ENCODE data around the gene DDB1. TPM values are rescaled to one million over a fixed set of nuclear protein-coding genes. Genes with fewer than 3 reads are reported as not detected.

The DDB1 gene
- total RNA-seq, 2 experiments from 2014 or later: 140 to 147 TPM

DNA sequence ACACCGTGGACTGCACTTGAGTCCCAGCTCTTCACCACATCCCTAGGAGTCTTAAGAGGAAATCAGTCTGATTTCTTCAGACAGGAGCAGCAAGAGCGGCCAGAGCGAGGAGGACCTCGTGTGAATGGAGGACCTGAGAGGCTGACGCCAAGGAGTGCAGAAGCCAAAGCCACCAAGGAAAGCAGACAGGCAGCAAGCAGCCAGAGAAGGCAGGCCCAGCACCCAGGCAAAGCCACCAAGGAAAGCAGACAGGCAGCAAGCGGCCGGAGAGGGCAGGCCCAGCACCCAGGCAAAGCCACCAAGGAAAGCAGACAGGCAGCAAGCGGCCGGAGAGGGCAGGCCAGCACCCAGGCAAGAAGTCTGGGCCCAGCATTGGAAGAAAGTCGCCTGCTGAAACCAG is 17.0 kb upstream of the DDB1 start:
- no peak overlapping the region for H3K4me3 ChIP-seq (ENCODE audit: low read length)
- peaks cover 59% of the 10 kb centered on the region for H3K36me3 ChIP-seq (ENCODE audit: insufficient read depth, low read length)
- POLR2A ChIA-PET: no interaction called here
- H3K4me1 ChIP-seq (ENCODE audit: insufficient read depth, low read length): no peaks in the 10 kb centered on the region
- TF ChIP-seq, protein P1, sequence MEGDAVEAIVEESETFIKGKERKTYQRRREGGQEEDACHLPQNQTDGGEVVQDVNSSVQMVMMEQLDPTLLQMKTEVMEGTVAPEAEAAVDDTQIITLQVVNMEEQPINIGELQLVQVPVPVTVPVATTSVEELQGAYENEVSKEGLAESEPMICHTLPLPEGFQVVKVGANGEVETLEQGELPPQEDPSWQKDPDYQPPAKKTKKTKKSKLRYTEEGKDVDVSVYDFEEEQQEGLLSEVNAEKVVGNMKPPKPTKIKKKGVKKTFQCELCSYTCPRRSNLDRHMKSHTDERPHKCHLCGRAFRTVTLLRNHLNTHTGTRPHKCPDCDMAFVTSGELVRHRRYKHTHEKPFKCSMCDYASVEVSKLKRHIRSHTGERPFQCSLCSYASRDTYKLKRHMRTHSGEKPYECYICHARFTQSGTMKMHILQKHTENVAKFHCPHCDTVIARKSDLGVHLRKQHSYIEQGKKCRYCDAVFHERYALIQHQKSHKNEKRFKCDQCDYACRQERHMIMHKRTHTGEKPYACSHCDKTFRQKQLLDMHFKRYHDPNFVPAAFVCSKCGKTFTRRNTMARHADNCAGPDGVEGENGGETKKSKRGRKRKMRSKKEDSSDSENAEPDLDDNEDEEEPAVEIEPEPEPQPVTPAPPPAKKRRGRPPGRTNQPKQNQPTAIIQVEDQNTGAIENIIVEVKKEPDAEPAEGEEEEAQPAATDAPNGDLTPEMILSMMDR (IDR thresholded peaks at IDR 0.05): no peak
- H3K9me3 Mint-ChIP-seq: no peaks in the 10 kb centered on the region
- no peak overlapping the region for H3K27ac Mint-ChIP-seq
- no peak for ATAC-seq (ENCODE audit: poor library complexity)
- no peaks in the 10 kb centered on the region for H3K4me1 Mint-ChIP-seq (ENCODE audit: low read depth)
- H3K36me3 Mint-ChIP-seq (ENCODE audit: low read depth): peaks cover 57% of the 10 kb centered on the region
- DNase-seq: no peak
- no peaks in the 10 kb centered on the region for H3K9me3 ChIP-seq (ENCODE audit: control insufficient read depth in 1 of 2, insufficient read depth in 1 of 2, low read length in 2 of 2)
- CTCF ChIA-PET: no interaction called here
- H3K27me3 ChIP-seq (ENCODE audit: control insufficient read depth in 1 of 2, insufficient read depth in 2 of 2, low read length in 2 of 2): no peaks in the 10 kb centered on the region
- intact Hi-C loops (cut with DNase I, micrococcal nuclease): no loop called here
- H3K27me3 Mint-ChIP-seq: no peaks in the 10 kb centered on the region
- no peak overlapping the region for H3K4me3 Mint-ChIP-seq
- no peak overlapping the region for H3K27ac ChIP-seq (ENCODE audit: low read depth in 1 of 2, low read length in 2 of 2)

DNA sequence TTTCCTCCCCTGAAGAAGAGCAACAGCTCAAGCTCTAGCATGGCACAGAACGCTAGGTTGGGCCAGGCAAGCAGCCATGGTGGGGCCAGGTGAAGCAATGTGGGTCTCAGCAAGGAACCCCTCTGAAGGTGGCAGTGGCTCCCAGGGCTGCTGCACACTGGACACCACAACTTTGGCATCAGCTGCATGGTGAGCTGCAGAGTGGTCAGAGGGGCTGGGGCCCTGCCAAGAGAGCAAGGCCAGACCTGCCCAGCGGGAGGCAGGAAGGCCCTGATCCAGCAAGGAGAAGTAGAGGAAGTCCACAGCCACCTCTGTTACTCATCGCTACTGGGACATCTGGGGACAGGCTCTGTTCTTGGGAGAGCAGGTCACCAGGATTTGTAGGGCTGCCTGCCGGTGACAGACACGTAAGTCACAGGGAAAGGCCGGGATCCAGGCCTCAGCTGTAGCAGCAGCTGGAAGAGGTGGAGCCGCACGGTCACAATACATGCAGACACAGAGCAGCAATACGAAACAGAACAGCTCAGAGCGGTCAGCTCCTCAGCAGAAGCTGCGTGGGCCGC is 16.4 kb upstream of the DDB1 start:
- no peak overlapping the region for H3K4me3 Mint-ChIP-seq
- ATAC-seq (ENCODE audit: poor library complexity) (no peak), DNase-seq (peak in 1 of 14 experiments; percentile 33)
- CTCF ChIA-PET: no interaction called here
- H3K36me3 ChIP-seq (ENCODE audit: insufficient read depth, low read length): peaks cover 59% of the 10 kb centered on the region
- H3K27ac Mint-ChIP-seq: no peak overlapping the region
- H3K4me3 ChIP-seq (ENCODE audit: low read length): no peak overlapping the region
- no peaks in the 10 kb centered on the region for H3K9me3 ChIP-seq (ENCODE audit: control insufficient read depth in 1 of 2, insufficient read depth in 1 of 2, low read length in 2 of 2)
- H3K27me3 ChIP-seq (ENCODE audit: control insufficient read depth in 1 of 2, insufficient read depth in 2 of 2, low read length in 2 of 2): no peaks in the 10 kb centered on the region
- intact Hi-C loops (cut with DNase I, micrococcal nuclease): no loop called here
- POLR2A ChIA-PET: interaction anchor here (0.8 to 1.3 kb wide), 2 partner anchors 12 to 13 kb away, joined by 3 to 4 read pairs; partner anchors contain the start of gene CYB561A3
- no peak overlapping the region for H3K27ac ChIP-seq (ENCODE audit: low read depth in 1 of 2, low read length in 2 of 2)
- TF ChIP-seq, protein P1 (IDR thresholded peaks at IDR 0.05): no peak
- no peaks in the 10 kb centered on the region for H3K27me3 Mint-ChIP-seq
- no peaks in the 10 kb centered on the region for H3K4me1 Mint-ChIP-seq (ENCODE audit: low read depth)
- no peaks in the 10 kb centered on the region for H3K9me3 Mint-ChIP-seq
- H3K4me1 ChIP-seq (ENCODE audit: insufficient read depth, low read length): no peaks in the 10 kb centered on the region
- H3K36me3 Mint-ChIP-seq (ENCODE audit: low read depth): peaks cover 57% of the 10 kb centered on the region

DNA sequence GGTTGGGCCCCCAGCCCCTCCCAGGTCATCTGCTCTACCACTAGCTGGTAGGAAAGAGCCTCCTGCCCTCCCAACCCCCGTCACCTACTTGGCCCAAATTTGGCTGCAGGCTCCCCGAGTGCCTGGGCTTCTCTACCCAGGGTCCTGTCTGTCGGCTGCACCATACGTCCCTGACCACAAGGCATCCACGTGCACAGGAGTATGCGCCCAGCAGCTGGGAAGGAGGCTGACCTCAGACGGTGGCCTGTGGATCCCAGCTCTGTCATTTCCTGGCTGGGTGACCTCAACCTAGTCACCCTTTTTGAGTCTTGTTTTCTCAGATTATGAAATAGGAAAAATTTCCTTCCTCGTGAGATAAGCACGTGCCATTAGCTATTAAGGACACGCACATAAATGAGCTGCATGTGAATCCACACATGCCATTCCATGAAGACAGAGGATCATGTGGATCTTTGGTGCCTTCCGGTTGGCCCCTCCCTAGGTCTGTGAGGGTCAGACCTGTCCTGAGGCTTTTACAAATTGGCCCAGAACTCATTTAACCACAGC is 15.1 kb upstream of the DDB1 start:
- Mint-ChIP-seq H3K27me3 (no peaks in the 10 kb centered on the region), H3K4me1 (ENCODE audit: low read depth) (no peaks in the 10 kb centered on the region), H3K9me3 (no peaks in the 10 kb centered on the region), H3K27ac (no peak overlapping the region), H3K36me3 (ENCODE audit: low read depth) (peaks cover 46% of the 10 kb centered on the region), H3K4me3 (no peak overlapping the region)
- no peak for ATAC-seq (ENCODE audit: poor library complexity)
- no peak overlapping the region for H3K27ac ChIP-seq (ENCODE audit: low read depth in 1 of 2, low read length in 2 of 2)
- ChIA-PET POLR2A (no interaction called here), CTCF (interaction anchor here (0.8 kb wide), 1 partner anchor 12 kb away, joined by 3 read pairs; no protein-coding TSS in a partner anchor)
- intact Hi-C loops (cut with DNase I, micrococcal nuclease): no loop called here
- TF ChIP-seq, protein P1 (IDR thresholded peaks at IDR 0.05): no peak
- peak in 3 of 14 experiments; percentile 21 to 74 (median 60) for DNase-seq
- H3K4me1 ChIP-seq (ENCODE audit: insufficient read depth, low read length): no peaks in the 10 kb centered on the region
- H3K9me3 ChIP-seq (ENCODE audit: control insufficient read depth in 1 of 2, insufficient read depth in 1 of 2, low read length in 2 of 2): no peaks in the 10 kb centered on the region
- H3K27me3 ChIP-seq (ENCODE audit: control insufficient read depth in 1 of 2, insufficient read depth in 2 of 2, low read length in 2 of 2): no peaks in the 10 kb centered on the region
- H3K36me3 ChIP-seq (ENCODE audit: insufficient read depth, low read length): peaks cover 47% of the 10 kb centered on the region
- no peak overlapping the region for H3K4me3 ChIP-seq (ENCODE audit: low read length)

All from CD4-positive, alpha-beta T cell (primary cell).